ENCODE results near the gene MAPK9. TPM values are rescaled to one million over a fixed set of nuclear protein-coding genes. Genes with fewer than 3 reads are reported as not detected.

Gene MAPK9
- total and polyA plus RNA-seq, 12 donors, result 11.9 to 66.6 (median 34.9) TPM

DNA sequence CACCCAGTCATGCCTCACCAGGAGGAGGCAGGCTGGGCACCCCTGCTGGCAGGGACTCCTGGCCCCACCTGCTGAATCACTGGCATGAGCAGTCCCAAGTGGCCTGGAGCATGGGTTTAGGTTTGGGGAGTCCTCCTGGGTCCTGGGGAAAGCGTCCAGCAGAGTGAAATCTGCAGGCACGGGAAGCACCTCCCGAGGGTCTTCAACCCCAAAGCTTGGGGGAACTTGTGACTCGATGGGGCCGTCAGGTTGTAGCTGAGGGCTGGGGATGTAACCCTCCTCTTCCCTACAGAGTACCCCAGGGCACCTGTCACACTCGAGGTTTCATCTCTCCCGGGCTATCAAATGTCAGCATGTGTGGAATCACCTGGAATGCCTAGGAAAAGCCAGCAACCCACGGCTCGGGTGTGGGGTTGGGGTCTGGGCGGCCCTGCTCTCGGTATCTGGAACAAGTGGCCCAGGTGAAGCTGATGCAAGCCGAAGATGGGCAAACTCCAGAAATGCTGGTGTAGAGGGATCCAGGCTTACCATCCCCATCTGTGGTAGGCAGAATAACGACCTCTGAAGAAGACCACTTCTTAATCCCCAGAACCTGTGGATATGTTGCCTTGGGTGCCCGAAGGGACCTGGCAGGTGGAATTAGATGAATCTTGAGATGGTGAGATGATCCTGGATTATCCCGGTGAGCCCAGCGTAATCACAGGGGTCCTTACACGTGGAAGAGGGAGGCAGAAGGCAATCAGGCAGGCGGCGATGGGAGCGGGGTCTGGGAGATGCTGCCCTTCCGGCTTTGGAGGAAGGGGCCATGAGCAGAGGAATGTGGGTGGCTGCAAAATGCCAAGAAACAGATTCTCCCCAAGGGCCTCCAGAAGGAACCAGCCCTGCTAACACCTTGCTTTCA, 76.8 kb downstream of the MAPK9 start:
- Histone ChIP-seq H3K4me3 (no peak overlapping the region), H3K27ac (no peak overlapping the region), H3K9me3 (replicated peaks in 1 of 3) (peaks cover 0 to 19% (median 0%) of the 10 kb centered on the region in 3 donors), H3K27me3 (no peaks in the 10 kb centered on the region), H3K36me3 (replicated peaks in 1 of 2) (no peaks in the 10 kb centered on the region), H3K4me1 (replicated peaks in 1 of 2) (no peaks in the 10 kb centered on the region)
- intact Hi-C loops (cut with DNase I), result loop anchor here in 1 of 2 donors (5.0 kb wide), 1 partner anchor 257 kb away; no protein-coding TSS in a partner anchor
- DNase-seq, result peak in 1 of 7 donors; percentile 35
- TF ChIP-seq, protein P1, sequence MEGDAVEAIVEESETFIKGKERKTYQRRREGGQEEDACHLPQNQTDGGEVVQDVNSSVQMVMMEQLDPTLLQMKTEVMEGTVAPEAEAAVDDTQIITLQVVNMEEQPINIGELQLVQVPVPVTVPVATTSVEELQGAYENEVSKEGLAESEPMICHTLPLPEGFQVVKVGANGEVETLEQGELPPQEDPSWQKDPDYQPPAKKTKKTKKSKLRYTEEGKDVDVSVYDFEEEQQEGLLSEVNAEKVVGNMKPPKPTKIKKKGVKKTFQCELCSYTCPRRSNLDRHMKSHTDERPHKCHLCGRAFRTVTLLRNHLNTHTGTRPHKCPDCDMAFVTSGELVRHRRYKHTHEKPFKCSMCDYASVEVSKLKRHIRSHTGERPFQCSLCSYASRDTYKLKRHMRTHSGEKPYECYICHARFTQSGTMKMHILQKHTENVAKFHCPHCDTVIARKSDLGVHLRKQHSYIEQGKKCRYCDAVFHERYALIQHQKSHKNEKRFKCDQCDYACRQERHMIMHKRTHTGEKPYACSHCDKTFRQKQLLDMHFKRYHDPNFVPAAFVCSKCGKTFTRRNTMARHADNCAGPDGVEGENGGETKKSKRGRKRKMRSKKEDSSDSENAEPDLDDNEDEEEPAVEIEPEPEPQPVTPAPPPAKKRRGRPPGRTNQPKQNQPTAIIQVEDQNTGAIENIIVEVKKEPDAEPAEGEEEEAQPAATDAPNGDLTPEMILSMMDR (IDR thresholded peaks at IDR 0.05), result no peak
- TF ChIP-seq POLR2A (IDR thresholded peaks at IDR 0.05), result no peak
- 91 to 95% (median 94%) methylated on average over 15 to 21 of the region's 21 CpGs for WGBS, 4 donors

DNA sequence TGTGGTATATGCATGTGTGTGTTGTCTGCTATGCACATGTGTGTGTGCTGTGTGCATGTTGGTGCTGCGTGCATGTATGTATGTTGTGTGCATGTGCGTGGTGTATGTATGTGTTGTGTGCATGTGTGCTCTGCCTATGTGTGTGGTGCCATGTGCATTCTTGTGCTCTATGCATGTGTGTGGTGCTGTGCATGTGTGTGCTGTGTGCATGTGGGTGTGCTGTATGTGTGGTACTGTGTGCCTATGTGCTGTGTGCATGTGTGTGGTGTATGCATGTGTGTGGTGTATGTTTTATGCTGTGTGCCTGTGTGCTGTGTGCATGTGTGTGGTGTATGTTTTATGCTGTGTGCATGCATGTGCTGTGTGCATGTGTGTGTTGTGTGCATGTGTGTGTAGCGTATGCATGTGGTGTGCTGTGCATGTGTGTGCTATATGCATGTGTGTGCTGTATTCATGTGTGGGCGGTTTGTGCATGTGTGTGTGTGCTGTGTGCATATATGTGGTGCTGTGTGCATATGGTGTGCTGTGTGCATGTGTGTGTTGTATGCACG, 78.2 kb downstream of the MAPK9 start:
- 65 to 84% (median 80%) methylated on average over 5 of the region's 5 CpGs for WGBS, 4 donors
- Histone ChIP-seq H3K4me3 (no peak overlapping the region), H3K9me3 (replicated peaks in 1 of 3) (peaks cover 0 to 11% (median 0%) of the 10 kb centered on the region in 3 donors), H3K27ac (no peak overlapping the region), H3K4me1 (replicated peaks in 1 of 2) (no peaks in the 10 kb centered on the region), H3K27me3 (no peaks in the 10 kb centered on the region), H3K36me3 (replicated peaks in 1 of 2) (no peaks in the 10 kb centered on the region)
- TF ChIP-seq, protein P1 (IDR thresholded peaks at IDR 0.05), result no peak
- no peak for TF ChIP-seq POLR2A (IDR thresholded peaks at IDR 0.05)
- intact Hi-C loops (cut with DNase I), result loop anchor here in 1 of 2 donors (5.0 kb wide), 1 partner anchor 259 kb away; no protein-coding TSS in a partner anchor
- peak in 1 of 7 donors; percentile 25 for DNase-seq

DNA sequence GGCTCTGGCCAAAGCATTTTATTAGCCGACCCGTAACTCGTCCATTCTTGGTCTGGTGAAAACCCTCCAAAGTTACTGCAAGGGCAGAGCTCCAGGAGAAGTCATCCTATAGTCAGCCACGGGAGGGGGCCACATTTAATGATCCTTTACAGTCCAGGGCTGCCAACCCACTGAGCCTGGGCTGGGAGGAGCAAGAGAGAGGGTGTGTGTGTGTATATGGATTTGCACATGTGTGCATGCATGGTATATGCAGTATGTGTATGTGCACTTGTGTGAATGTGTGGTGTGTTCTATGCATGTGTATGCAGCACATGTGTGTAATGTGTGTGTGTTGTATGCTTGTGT, 78.7 kb downstream of the MAPK9 start:
- H3K9me3 ChIP-seq (replicated peaks in 1 of 3), result peaks cover 0 to 6% (median 0%) of the 10 kb centered on the region in 3 donors
- H3K36me3 ChIP-seq (replicated peaks in 1 of 2), result no peaks in the 10 kb centered on the region
- H3K4me1 ChIP-seq (replicated peaks in 1 of 2), result peaks cover 0 to 3% of the 10 kb centered on the region in 2 donors
- H3K4me3 ChIP-seq, result no peak overlapping the region
- H3K27ac ChIP-seq, result no peak overlapping the region
- intact Hi-C loops (cut with DNase I), result loop anchor here in 1 of 2 donors (5.0 kb wide), 1 partner anchor 259 kb away; no protein-coding TSS in a partner anchor
- H3K27me3 ChIP-seq, result no peaks in the 10 kb centered on the region
- 5 to 10% (median 8%) methylated on average over 4 of the region's 4 CpGs for WGBS, 4 donors
- TF ChIP-seq, protein P1 (IDR thresholded peaks at IDR 0.05), result no peak
- TF ChIP-seq POLR2A (IDR thresholded peaks at IDR 0.05), result no peak
- DNase-seq, result no peak

Data from adrenal gland (tissue), 12 donors.